Lower lobe of right lung (tissue), 2 donors: ENCODE data around the gene FIGNL2. TPM values are rescaled to one million over a fixed set of nuclear protein-coding genes. Genes with fewer than 3 reads are reported as not detected.

Experiments used
- ATAC-seq, 2 donors: fragments of 200-7000 bp; cut with Tn5 transposase; one replicate each; pipeline ENCODE4 v1.9.1; 2020 to 2022; ENCODE audit warnings: mild to moderate bottlenecking in 2 of 2, moderate library complexity in 2 of 2
- DNase-seq: peaks from one replicate; pipeline ENCODE4 v3.0.0-alpha.2; 2020
- H3K27ac ChIP-seq: fragments of 200-600 bp; one replicate; pipeline ENCODE4 v1.8.0; 2022
- H3K27me3 ChIP-seq: fragments of 200-600 bp; one replicate; pipeline ENCODE4 v1.8.0; 2022; ENCODE audit warnings: low read depth
- H3K36me3 ChIP-seq: fragments of 200-600 bp; one replicate; pipeline ENCODE4 v1.8.0; 2022; ENCODE audit warnings: mild to moderate bottlenecking
- H3K4me1 ChIP-seq: fragments of 200-600 bp; one replicate; pipeline ENCODE4 v1.8.0; 2022
- H3K4me3 ChIP-seq: fragments of 200-600 bp; one replicate; pipeline ENCODE4 v1.8.0; 2022; ENCODE audit warnings: mild to moderate bottlenecking
- H3K9me3 ChIP-seq: fragments of 200-600 bp; one replicate; pipeline ENCODE4 v1.8.0; 2022
- CTCF ChIP-seq: fragments of 200-600 bp; IDR thresholded peaks from one replicate; pipeline ENCODE4 v1.8.0; 2022; ENCODE audit warnings: antibody characterized with exemption, mild to moderate bottlenecking
- intact Hi-C: fragments of 100-400 bp; cut with DNase I; formaldehyde crosslinking; loops from one replicate; pipeline ENCODE4 v1.11.0; 2022
- total RNA-seq: library from RNA; stranded (reverse); fragmentation: NEBNext Ultra II Directional; extraction: Animal tissue kit (Norgen Biotek cat#: 25700); gene quantifications from one replicate; pipeline ENCODE4 v1.2.1, GENCODE V29; 2021
- donor health status: DM: no; HTN: yes; CAD: no; lungs with severe emphysema.

The FIGNL2 gene
- total RNA-seq, 1 donor from 2014 or later = 0.95 TPM

GRCh38 chr12:51823875-51824565 lies 24.5 kb downstream of the FIGNL2 start:
- Histone ChIP-seq H3K36me3 (no peaks in the 10 kb centered on the region), H3K27ac (no peak overlapping the region), H3K4me3 (no peak overlapping the region), H3K9me3 (no peaks in the 10 kb centered on the region), H3K27me3 (peaks cover 8% of the 10 kb centered on the region), H3K4me1 (peaks cover 26% of the 10 kb centered on the region)
- TF ChIP-seq CTCF = peak; percentile 50
- no peak for DNase-seq
- intact Hi-C loops = no loop called here
- no peak for ATAC-seq

- intact Hi-C loops = no loop called here
- peaks cover 22% of the 10 kb centered on the region for H3K4me1 ChIP-seq
- ATAC-seq = no peak
These were observed 25.6 kb downstream of the FIGNL2 start for GRCh38 chr12:51822956-51823355.

GRCh38 chr12:51822261-51822616 lies 26.3 kb downstream of the FIGNL2 start:
- no peak overlapping the region for H3K27ac ChIP-seq
- no peaks in the 10 kb centered on the region for H3K9me3 ChIP-seq
- TF ChIP-seq CTCF = no peak
- DNase-seq (no peak), ATAC-seq (no peak)
- peak overlapping the region; percentile 61 for H3K4me3 ChIP-seq
- intact Hi-C loops = no loop called here
- H3K27me3 ChIP-seq = peaks cover 8% of the 10 kb centered on the region
- H3K4me1 ChIP-seq = peaks cover 15% of the 10 kb centered on the region
- H3K36me3 ChIP-seq = no peaks in the 10 kb centered on the region

More at GRCh38 chr12:51822956-51823355, 25.6 kb downstream of the FIGNL2 start:
- H3K36me3 ChIP-seq = no peaks in the 10 kb centered on the region
- no peak overlapping the region for H3K4me3 ChIP-seq
- no peak for TF ChIP-seq CTCF
- no peaks in the 10 kb centered on the region for H3K9me3 ChIP-seq
- no peak overlapping the region for H3K27ac ChIP-seq
- DNase-seq = no peak
- H3K27me3 ChIP-seq = peaks cover 8% of the 10 kb centered on the region

- Histone ChIP-seq H3K27me3 (peaks cover 8% of the 10 kb centered on the region), H3K4me3 (peak overlapping the region; percentile 61), H3K4me1 (peaks cover 11% of the 10 kb centered on the region), H3K9me3 (no peaks in the 10 kb centered on the region), H3K36me3 (no peaks in the 10 kb centered on the region), H3K27ac (peak overlapping the region; percentile 74)
- DNase-seq (no peak), ATAC-seq (peak; percentile 3 to 23)
- TF ChIP-seq CTCF = no peak
- intact Hi-C loops = no loop called here
These were observed 26.9 kb downstream of the FIGNL2 start for GRCh38 chr12:51821440-51822260.

GRCh38 chr12:51820526-51821439 lies 27.7 kb downstream of the FIGNL2 start:
- H3K27ac ChIP-seq = peak overlapping the region; percentile 74
- peak; percentile 38 for TF ChIP-seq CTCF
- no peaks in the 10 kb centered on the region for H3K9me3 ChIP-seq
- peak; percentile 73 to 77 for ATAC-seq
- peak overlapping the region; percentile 61 for H3K4me3 ChIP-seq
- H3K4me1 ChIP-seq = peaks cover 11% of the 10 kb centered on the region
- intact Hi-C loops = no loop called here
- peak; percentile 78 for DNase-seq
- peaks cover 8% of the 10 kb centered on the region for H3K27me3 ChIP-seq
- H3K36me3 ChIP-seq = no peaks in the 10 kb centered on the region
